ENCODE data around the gene GPC1.

The GPC1 gene

DNA sequence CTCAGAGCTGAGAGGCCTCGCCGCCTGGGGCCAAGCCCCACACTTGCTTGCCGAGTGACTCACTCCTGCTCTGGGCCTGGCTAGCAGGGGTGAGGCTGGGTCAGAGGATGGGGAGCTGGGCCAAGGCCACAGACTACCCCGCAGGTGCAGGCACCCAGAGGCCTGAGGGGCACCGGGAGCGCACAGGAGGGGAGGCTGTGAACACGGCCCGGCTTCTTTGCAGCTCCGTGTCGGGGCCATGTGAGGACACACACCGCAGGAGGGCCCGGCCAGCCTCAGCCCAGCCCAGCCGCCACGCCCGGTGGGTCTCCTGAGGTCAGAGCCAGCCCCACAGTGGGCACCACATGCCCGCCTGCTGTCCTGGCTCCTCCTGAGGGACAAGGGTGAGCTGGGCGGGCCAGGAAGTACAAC, 8.4 kb downstream of the GPC1 start:
- Histone ChIP-seq H3K9ac (ENCODE audit: low read depth, low read length) (no peak overlapping the region), H3K4me3 (ENCODE audit: low read depth, low read length) (no peak overlapping the region), H3K36me3 (ENCODE audit: control insufficient read depth, insufficient read depth, low read length) (no peaks in the 10 kb centered on the region), H3K9me3 (ENCODE audit: control insufficient read depth, insufficient read depth, low read length) (no peaks in the 10 kb centered on the region), H3K4me1 (ENCODE audit: control insufficient read depth, insufficient read depth, low read length) (no peaks in the 10 kb centered on the region), H3K27me3 (ENCODE audit: control insufficient read depth, insufficient read depth, low read length) (no peaks in the 10 kb centered on the region)

DNA sequence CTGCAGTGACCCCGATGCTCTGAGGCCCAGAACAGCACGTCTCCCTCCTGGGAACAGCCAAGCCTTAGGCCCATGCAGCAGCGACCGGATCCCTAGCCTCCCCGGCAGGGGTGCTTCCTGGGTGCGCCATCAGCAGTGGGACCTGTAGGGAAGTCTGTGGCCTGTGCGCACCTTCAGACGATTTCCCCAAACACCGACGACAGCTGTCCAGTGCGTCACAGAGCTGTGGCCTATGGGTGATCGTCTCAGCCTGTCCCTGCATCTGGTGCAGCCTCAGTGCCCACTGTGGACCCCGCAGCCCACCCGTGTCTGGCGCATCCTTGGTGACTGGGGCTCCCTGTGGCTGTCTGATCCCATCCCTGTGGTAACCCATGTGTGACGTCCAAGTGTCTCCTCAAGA, 9.0 kb downstream of the GPC1 start:
- Histone ChIP-seq H3K36me3 (ENCODE audit: control insufficient read depth, insufficient read depth, low read length) (no peaks in the 10 kb centered on the region), H3K4me3 (ENCODE audit: low read depth, low read length) (no peak overlapping the region), H3K9ac (ENCODE audit: low read depth, low read length) (no peak overlapping the region)

DNA sequence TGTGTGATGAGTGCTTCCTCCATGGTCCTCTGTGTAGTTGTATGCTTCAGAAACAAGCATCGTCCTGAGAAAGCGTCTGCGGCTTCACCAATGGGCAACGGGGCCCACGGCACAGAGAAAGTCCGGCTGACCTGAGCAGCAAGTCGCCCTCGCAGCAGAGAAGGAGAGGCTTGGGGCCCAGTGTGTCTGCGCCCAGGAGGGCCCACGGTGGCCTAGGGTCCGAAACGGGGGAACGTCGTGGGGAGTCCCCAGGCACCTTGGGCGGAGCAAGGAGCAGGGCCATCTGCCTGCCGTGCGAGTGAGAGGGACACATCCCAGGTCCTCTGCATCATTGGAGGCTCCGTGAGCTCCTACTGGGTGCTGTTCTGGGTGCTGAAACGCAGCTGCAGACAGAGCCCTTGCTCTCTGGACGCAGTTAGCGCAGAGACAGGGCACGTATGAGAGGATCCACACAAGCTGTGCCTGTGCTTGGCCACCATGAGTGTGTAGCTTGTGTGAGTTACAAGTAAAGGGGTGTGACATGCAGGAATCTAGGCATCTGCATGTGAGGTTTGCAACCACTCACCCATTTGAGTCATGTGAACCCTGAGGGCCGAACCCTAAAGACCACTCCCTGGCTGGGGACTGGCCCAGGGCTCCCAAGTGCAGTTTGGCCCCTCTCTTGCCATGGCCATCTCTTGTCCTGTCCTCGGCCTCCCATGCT, 10.6 kb downstream of the GPC1 start:
- H3K4me3 ChIP-seq (ENCODE audit: low read depth, low read length): no peak overlapping the region
- H3K27me3 ChIP-seq (ENCODE audit: control insufficient read depth, insufficient read depth, low read length): no peaks in the 10 kb centered on the region
- H3K9ac ChIP-seq (ENCODE audit: low read depth, low read length): no peak overlapping the region
- no peaks in the 10 kb centered on the region for H3K4me1 ChIP-seq (ENCODE audit: control insufficient read depth, insufficient read depth, low read length)
- no peaks in the 10 kb centered on the region for H3K36me3 ChIP-seq (ENCODE audit: control insufficient read depth, insufficient read depth, low read length)
- H3K9me3 ChIP-seq (ENCODE audit: control insufficient read depth, insufficient read depth, low read length): no peaks in the 10 kb centered on the region

More for the DNA sequence above, 9.0 kb downstream of the GPC1 start:
- Histone ChIP-seq H3K9me3 (ENCODE audit: control insufficient read depth, insufficient read depth, low read length) (no peaks in the 10 kb centered on the region), H3K4me1 (ENCODE audit: control insufficient read depth, insufficient read depth, low read length) (no peaks in the 10 kb centered on the region), H3K27me3 (ENCODE audit: control insufficient read depth, insufficient read depth, low read length) (no peaks in the 10 kb centered on the region)

DNA sequence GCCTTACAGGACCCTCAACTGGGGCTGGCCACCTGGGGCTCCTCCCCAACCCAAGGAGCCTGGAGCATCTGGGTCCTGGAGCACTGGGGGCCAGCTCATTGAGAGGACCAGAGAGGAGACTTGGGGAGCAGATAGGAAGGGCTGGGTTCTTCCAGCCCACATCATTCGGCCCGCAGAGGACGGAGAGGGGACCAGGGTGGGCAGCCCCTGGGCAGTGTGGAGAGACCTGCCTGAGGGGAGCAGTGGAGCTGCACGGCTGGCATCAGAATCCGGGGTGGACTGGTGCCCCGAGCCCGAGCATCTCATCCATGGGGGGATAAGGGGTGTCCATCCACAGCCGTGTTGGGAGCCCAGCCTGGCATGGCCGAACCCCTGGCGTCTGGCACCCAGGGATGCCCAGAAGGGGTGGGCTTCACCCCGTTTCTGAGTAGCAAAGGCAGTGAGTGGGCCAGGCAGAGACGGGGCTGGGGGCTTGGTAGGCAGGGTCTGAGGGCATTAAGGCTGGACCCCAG, 11.3 kb downstream of the GPC1 start:
- Histone ChIP-seq H3K9ac (ENCODE audit: low read depth, low read length) (no peak overlapping the region), H3K4me1 (ENCODE audit: control insufficient read depth, insufficient read depth, low read length) (peaks cover 2% of the 10 kb centered on the region), H3K27me3 (ENCODE audit: control insufficient read depth, insufficient read depth, low read length) (no peaks in the 10 kb centered on the region), H3K4me3 (ENCODE audit: low read depth, low read length) (no peak overlapping the region), H3K36me3 (ENCODE audit: control insufficient read depth, insufficient read depth, low read length) (no peaks in the 10 kb centered on the region), H3K9me3 (ENCODE audit: control insufficient read depth, insufficient read depth, low read length) (no peaks in the 10 kb centered on the region)

DNA sequence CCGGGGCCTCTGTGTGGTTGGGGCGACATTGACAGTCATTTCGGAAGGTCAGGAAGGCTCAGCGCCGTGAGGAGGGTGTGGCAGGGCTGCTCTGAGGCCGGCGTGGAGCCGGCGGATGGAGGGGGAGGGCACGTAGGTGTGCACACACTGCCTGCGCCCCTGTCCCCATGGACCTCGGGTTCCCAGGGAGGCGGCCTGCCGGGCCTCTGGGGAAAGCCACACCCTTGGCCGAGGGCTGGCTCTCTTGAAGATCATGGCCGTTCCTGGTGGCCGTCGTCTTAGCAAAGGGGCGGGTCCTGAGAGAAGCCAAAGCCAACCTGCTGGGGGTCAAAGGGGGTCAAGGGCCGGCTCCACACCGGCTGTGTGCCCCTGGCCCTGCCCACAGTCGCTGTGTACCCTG, 11.9 kb downstream of the GPC1 start:
- H3K4me3 ChIP-seq (ENCODE audit: low read depth, low read length): no peak overlapping the region
- H3K27me3 ChIP-seq (ENCODE audit: control insufficient read depth, insufficient read depth, low read length): no peaks in the 10 kb centered on the region
- H3K9me3 ChIP-seq (ENCODE audit: control insufficient read depth, insufficient read depth, low read length): no peaks in the 10 kb centered on the region
- H3K4me1 ChIP-seq (ENCODE audit: control insufficient read depth, insufficient read depth, low read length): peaks cover 4% of the 10 kb centered on the region
- no peak overlapping the region for H3K9ac ChIP-seq (ENCODE audit: low read depth, low read length)
- no peaks in the 10 kb centered on the region for H3K36me3 ChIP-seq (ENCODE audit: control insufficient read depth, insufficient read depth, low read length)

DNA sequence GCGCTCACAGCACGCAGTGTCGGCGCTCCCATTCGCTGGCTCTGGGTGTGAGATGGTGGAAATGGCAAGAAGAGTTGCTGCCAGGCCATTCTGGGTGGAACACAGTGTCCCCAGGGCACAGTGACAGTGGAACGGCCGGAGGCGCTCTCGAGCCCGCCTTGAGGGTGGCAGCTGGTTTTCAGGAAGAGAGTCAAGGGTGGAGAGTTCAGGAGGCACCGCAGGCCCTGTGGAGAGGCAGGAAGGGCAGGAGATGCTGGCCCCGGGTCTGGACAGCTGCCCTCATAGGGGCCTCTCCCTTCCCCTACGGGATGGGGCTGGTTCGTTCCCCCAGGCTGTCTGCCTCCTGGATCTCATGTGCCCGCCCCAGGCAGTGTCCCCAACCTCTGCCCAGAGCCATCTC, 12.5 kb downstream of the GPC1 start:
- H3K9ac ChIP-seq (ENCODE audit: low read depth, low read length): no peak overlapping the region

DNA sequence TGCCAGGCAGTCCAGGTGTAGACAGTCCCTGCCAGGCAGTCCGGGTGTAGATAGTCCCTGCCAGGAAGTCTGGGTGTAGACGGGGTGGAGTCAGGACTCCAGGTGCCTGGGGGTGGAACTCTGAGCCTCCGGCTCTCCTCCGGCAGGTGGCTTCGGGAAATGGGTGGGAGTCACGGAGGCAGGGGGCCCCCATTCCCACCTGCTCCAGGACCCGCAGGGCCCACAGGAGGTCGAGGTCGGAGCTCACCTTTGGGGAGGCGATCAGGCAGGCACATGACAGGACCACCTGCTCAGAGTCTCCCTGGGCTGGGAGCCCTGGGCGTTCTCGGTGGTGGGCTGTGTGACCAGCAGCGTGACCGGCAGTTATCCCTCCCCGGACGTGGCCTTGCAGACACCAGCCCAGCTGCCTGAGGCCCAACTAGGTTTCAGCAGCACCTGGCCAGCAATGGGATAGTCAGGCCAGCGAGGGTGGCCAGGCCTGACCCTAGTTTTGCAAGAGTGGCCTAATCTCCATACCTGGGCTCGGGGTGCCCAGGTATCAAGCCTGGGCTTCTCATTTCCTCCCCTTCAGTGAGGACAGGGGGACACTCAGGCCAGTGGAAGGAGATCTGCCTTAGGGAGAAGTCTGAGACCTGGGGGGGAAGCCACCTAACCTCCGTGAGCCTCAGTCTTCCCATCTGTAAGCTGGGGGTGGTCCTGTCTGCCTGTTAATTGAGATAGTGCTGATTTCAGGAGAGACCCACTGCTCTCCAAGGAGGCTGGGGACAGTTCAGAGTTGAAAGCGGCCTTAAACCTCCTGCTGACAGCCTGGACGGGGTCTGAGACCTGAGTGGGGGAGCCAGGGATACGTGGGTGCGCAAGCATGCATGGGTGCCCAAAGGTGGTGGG, 13.2 kb downstream of the GPC1 start:
- peaks cover 4% of the 10 kb centered on the region for H3K4me1 ChIP-seq (ENCODE audit: control insufficient read depth, insufficient read depth, low read length)
- no peaks in the 10 kb centered on the region for H3K36me3 ChIP-seq (ENCODE audit: control insufficient read depth, insufficient read depth, low read length)
- H3K27me3 ChIP-seq (ENCODE audit: control insufficient read depth, insufficient read depth, low read length): no peaks in the 10 kb centered on the region
- H3K9me3 ChIP-seq (ENCODE audit: control insufficient read depth, insufficient read depth, low read length): no peaks in the 10 kb centered on the region
- H3K4me3 ChIP-seq (ENCODE audit: low read depth, low read length): no peak overlapping the region
- H3K9ac ChIP-seq (ENCODE audit: low read depth, low read length): no peak overlapping the region

More for the DNA sequence above, 12.5 kb downstream of the GPC1 start:
- Histone ChIP-seq H3K4me1 (ENCODE audit: control insufficient read depth, insufficient read depth, low read length) (peaks cover 4% of the 10 kb centered on the region), H3K36me3 (ENCODE audit: control insufficient read depth, insufficient read depth, low read length) (no peaks in the 10 kb centered on the region), H3K27me3 (ENCODE audit: control insufficient read depth, insufficient read depth, low read length) (no peaks in the 10 kb centered on the region), H3K4me3 (ENCODE audit: low read depth, low read length) (no peak overlapping the region), H3K9me3 (ENCODE audit: control insufficient read depth, insufficient read depth, low read length) (no peaks in the 10 kb centered on the region)

DNA sequence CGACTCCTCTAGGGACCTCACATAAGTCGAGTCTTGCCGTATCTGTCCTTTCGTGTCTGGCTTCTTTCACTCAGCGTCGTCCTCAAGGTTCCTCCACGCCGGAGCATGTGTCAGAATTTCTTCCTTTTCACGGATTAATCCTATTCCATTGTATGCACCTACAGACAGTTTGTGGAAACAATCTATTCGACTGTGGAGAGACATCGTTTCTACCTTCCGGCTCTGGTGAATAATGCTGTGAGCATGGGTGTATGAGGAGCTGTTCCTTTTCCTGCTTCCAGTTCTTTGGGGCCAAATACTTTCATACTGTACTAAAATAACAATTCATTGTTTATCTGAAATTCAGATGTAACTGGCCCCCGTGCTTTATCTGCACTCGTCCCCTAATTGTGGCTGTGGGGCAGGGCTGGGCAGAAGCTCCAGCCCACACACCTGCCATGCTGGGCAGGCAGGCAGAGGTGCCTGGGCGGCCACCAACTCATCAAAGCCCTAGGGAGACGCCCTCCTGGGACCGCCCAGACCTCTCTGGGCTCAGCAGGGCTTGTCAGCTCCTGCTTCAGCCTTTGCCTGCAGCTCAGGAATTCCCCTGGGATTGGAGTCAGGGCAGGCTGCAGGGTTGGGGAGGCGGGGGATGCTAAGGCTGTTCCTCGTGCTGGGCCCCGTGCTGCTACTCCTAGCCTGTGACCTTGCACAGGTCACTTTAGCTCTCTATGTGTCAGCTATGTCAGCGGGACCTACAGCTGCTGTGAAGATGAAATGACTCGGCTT, 14.5 kb downstream of the GPC1 start:
- Histone ChIP-seq H3K36me3 (ENCODE audit: control insufficient read depth, insufficient read depth, low read length) (no peaks in the 10 kb centered on the region), H3K9me3 (ENCODE audit: control insufficient read depth, insufficient read depth, low read length) (no peaks in the 10 kb centered on the region), H3K4me3 (ENCODE audit: low read depth, low read length) (no peak overlapping the region), H3K27me3 (ENCODE audit: control insufficient read depth, insufficient read depth, low read length) (peaks cover 10% of the 10 kb centered on the region), H3K9ac (ENCODE audit: low read depth, low read length) (no peak overlapping the region), H3K4me1 (ENCODE audit: control insufficient read depth, insufficient read depth, low read length) (peaks cover 9% of the 10 kb centered on the region)

DNA sequence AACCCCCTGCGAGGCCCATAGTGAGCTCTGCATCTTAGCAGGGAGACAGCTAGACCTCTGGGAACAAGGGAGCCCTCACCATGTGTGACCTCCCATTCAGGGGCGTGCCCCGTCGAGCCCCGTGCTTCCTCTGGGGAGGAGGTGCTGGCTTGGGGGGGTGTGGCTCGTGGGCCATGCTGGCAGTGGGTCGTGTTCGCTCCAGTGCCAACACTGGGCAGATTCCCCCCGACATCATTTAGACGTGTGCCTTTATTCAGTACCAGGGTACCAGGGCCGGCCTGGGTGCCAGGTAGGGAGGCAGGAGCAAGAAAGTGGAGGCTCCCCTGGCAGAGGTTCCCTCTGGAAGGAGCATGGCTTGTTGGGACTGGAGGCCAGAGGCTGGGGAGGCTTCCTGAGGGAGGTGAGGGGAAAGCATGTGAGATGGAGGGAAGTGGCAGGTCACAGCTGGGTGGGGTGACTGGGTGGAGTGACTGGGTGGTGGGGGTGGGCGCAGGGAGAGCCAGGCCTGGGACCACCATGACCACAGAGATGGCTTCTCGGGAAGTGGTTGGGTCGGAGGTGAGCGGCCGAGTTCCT, 15.2 kb downstream of the GPC1 start:
- peaks cover 13% of the 10 kb centered on the region for H3K27me3 ChIP-seq (ENCODE audit: control insufficient read depth, insufficient read depth, low read length)
- H3K36me3 ChIP-seq (ENCODE audit: control insufficient read depth, insufficient read depth, low read length): no peaks in the 10 kb centered on the region
- H3K4me3 ChIP-seq (ENCODE audit: low read depth, low read length): no peak overlapping the region
- H3K9ac ChIP-seq (ENCODE audit: low read depth, low read length): no peak overlapping the region
- no peaks in the 10 kb centered on the region for H3K9me3 ChIP-seq (ENCODE audit: control insufficient read depth, insufficient read depth, low read length)
- peaks cover 9% of the 10 kb centered on the region for H3K4me1 ChIP-seq (ENCODE audit: control insufficient read depth, insufficient read depth, low read length)

DNA sequence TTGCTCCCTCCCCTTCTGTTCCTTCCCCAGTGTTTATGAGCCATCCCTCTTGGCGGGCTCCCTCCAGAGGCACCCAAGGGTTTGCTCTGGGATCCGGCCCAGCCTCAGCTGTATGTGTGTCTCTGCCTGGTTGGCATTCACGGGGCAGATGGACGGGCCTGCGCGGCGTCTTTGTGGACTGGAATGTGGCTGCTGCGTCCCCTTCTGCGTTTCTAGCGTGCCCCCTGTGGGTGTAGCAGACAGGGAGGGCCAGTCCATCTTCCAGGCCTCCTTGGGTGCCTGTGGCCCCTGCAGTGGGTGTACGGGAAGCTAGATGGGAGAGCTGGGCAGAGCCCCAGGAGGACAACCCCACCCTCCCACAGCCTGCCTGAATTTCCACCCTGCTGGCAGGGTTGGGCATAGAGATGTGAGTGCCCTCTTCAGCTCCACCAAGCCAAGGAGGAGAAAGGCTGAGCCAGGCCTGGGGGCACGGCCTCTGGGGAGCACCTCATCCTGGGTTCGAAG, 15.7 kb downstream of the GPC1 start:
- H3K36me3 ChIP-seq (ENCODE audit: control insufficient read depth, insufficient read depth, low read length): no peaks in the 10 kb centered on the region
- H3K9ac ChIP-seq (ENCODE audit: low read depth, low read length): no peak overlapping the region
- peaks cover 13% of the 10 kb centered on the region for H3K27me3 ChIP-seq (ENCODE audit: control insufficient read depth, insufficient read depth, low read length)
- H3K4me3 ChIP-seq (ENCODE audit: low read depth, low read length): no peak overlapping the region
- no peaks in the 10 kb centered on the region for H3K9me3 ChIP-seq (ENCODE audit: control insufficient read depth, insufficient read depth, low read length)
- peaks cover 9% of the 10 kb centered on the region for H3K4me1 ChIP-seq (ENCODE audit: control insufficient read depth, insufficient read depth, low read length)

DNA sequence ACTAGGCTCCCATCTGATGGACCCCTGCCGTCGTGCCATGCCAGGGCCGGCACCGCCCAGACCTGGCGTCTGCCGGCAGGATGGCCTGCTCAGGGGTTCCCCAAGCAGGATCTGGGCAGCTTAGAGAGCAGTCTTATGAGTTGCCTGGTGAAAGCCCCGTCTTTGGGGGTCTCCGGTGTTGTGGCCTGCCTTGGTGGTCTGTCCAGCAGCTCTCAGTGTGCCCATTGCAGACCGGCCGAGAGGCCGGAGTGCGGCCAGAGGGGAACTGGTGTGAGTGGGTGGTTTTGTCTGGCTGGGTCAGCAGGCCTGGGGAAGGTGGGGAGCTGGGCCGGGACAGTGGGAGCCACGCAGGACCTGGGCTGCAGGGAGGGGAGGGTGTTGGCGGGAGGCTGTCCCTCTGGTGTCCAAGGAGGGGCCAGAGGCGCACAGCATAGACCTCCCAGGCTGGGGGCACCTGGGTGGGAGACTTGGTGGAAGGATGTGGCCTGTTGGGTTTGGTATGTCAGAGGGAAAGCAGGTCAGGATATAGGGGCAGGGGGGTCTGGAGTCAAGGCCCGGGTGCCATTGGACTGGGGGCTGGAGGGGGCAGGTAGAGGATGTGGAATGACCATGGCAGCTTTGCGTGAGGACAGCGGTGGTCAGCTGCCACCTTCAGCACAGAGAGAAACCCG, 16.5 kb downstream of the GPC1 start:
- Histone ChIP-seq H3K36me3 (ENCODE audit: control insufficient read depth, insufficient read depth, low read length) (no peaks in the 10 kb centered on the region), H3K9me3 (ENCODE audit: control insufficient read depth, insufficient read depth, low read length) (no peaks in the 10 kb centered on the region), H3K4me3 (ENCODE audit: low read depth, low read length) (peak overlapping the region; percentile 32), H3K4me1 (ENCODE audit: control insufficient read depth, insufficient read depth, low read length) (peaks cover 9% of the 10 kb centered on the region), H3K27me3 (ENCODE audit: control insufficient read depth, insufficient read depth, low read length) (peaks cover 13% of the 10 kb centered on the region), H3K9ac (ENCODE audit: low read depth, low read length) (no peak overlapping the region)
